H1 (cell line): ENCODE measurements around the gene CHRM1. TPM values are rescaled to one million over a fixed set of nuclear protein-coding genes. Genes with fewer than 3 reads are reported as not detected.
A peak's percentile ranks its signal among the peaks of the same experiment; 100 is the strongest.

Experiments used
- CTCF ChIA-PET: fragments of 300-600 bp; sonication (Branson Sonifier 250); formaldehyde crosslinking; loops from one replicate; lab custom pipeline; 2021; ENCODE audit not compliant: partially characterized antibody; lab: Charles Lee
- POLR2A ChIA-PET: fragments of 300-600 bp; sonication (Branson Sonifier 250); formaldehyde crosslinking; loops from one replicate; lab custom pipeline; 2021; ENCODE audit warnings: inconsistent platforms; ENCODE audit not compliant: partially characterized antibody; lab: Charles Lee
- DNase-seq, 2 experiments: peaks; one replicate each; pipeline versions ENCODE4 v3.0.0 to v3.0.0-alpha.2; 2010 to 2022; ENCODE audit warnings: low spot score in 2 of 2, low read depth in 1 of 2, mixed read lengths in 1 of 2
- FAIRE-seq: peaks from 2 replicates; lab custom pipeline; 2011; peaks lifted over from hg19 to GRCh38; lab: Jason Lieb, UNC
- H2AFZ ChIP-seq: 2 replicates; pipeline ENCODE4 v1.8.1; 2012; ENCODE audit warnings: low read length, inconsistent platforms
- H2AK5ac ChIP-seq: 2 replicates; pipeline ENCODE4 v1.6.1; 2013; ENCODE audit warnings: low read depth, low read length
- H2BK120ac ChIP-seq: replicated peaks from 2 replicates; pipeline ENCODE3; 2013; ENCODE audit warnings: low read depth, low read length, inconsistent platforms
- H2BK12ac ChIP-seq: 2 replicates; pipeline ENCODE4 v1.6.1; 2013; ENCODE audit warnings: low read depth, low read length
- H2BK15ac ChIP-seq: 2 replicates; pipeline ENCODE4 v1.6.1; 2013; ENCODE audit warnings: low read length
- H2BK20ac ChIP-seq: 2 replicates; pipeline ENCODE4 v1.6.1; 2013; ENCODE audit warnings: low read length
- H2BK5ac ChIP-seq: 2 replicates; pipeline ENCODE4 v1.6.1; 2013; ENCODE audit warnings: low read depth, low read length
- H3K14ac ChIP-seq: 2 replicates; pipeline ENCODE4 v1.6.1; 2013; ENCODE audit warnings: inconsistent platforms; ENCODE audit not compliant: insufficient read length
- H3K18ac ChIP-seq: 2 replicates; pipeline ENCODE4 v1.6.1; 2013; ENCODE audit warnings: low read length; ENCODE audit errors: extremely low read depth
- H3K23ac ChIP-seq: 2 replicates; pipeline ENCODE4 v1.6.1; 2013; ENCODE audit warnings: inconsistent platforms; ENCODE audit not compliant: insufficient read length
- H3K23me2 ChIP-seq: 2 replicates; pipeline ENCODE4 v1.6.1; 2013; ENCODE audit warnings: low read depth, low read length
- H3K27ac ChIP-seq: 2 replicates; pipeline ENCODE4 v1.6.1; 2011; ENCODE audit warnings: low read depth, low read length, inconsistent platforms
- H3K27me3 ChIP-seq, 4 experiments: replicated peaks in 1 of 4; 1 replicate in 1 of 4; 2 replicates in 3 of 4; pipeline versions ENCODE4 v1.6.1 to v1.8.1; 2011 to 2013; ENCODE audit warnings: low read length in 3 of 4, mild to moderate bottlenecking in 3 of 4, inconsistent platforms in 2 of 4, mixed read lengths in 2 of 4, moderate library complexity in 1 of 4; ENCODE audit not compliant: control insufficient read depth in 3 of 4, insufficient read depth in 3 of 4; ENCODE audit errors: extremely low read depth in 1 of 4
- H3K36me3 ChIP-seq, 4 experiments: 2 replicates each; pipeline versions ENCODE4 v1.6.1 to v1.8.1; 2011 to 2013; ENCODE audit warnings: mild to moderate bottlenecking in 4 of 4, low read length in 3 of 4, moderate library complexity in 2 of 4, control low read depth in 1 of 4, inconsistent platforms in 1 of 4; ENCODE audit not compliant: insufficient read depth in 4 of 4, control insufficient read depth in 2 of 4
- H3K4ac ChIP-seq: replicated peaks from 2 replicates; pipeline ENCODE3; 2013; ENCODE audit warnings: low read length, low read depth, mixed read lengths, inconsistent platforms; ENCODE audit not compliant: insufficient read length
- H3K4me1 ChIP-seq, 4 experiments: replicated peaks in 1 of 4; 1 replicate in 1 of 4; 2 replicates in 3 of 4; pipeline versions ENCODE4 v1.6.1 to v1.8.1; 2011 to 2013; ENCODE audit warnings: low read length in 3 of 4, inconsistent platforms in 2 of 4, mixed read lengths in 1 of 4; ENCODE audit not compliant: insufficient read depth in 4 of 4, control insufficient read depth in 3 of 4
- H3K4me2 ChIP-seq, 2 experiments: 2 replicates each; pipeline versions ENCODE4 v1.6.1 to v1.8.1; 2011 to 2013; ENCODE audit warnings: low read depth in 2 of 2, low read length in 2 of 2, control low read depth in 1 of 2, inconsistent platforms in 1 of 2, mild to moderate bottlenecking in 1 of 2; ENCODE audit not compliant: insufficient read depth in 1 of 2
- H3K4me3 ChIP-seq, 4 experiments: fragments of 200-600, 300-600 bp in 1 of 4; sonication (generic), shearing (Covaris generic), sonication (Bioruptor Twin) in 1 of 4; 2 replicates each; pipeline versions ENCODE4 v1.5.1 to v1.8.1; 2011 to 2016; ENCODE audit warnings: low read length in 4 of 4, low read depth in 3 of 4, control low read depth in 2 of 4, inconsistent platforms in 2 of 4, mild to moderate bottlenecking in 2 of 4, mixed read lengths in 1 of 4, moderate library complexity in 1 of 4; ENCODE audit not compliant: insufficient read depth in 2 of 4; ENCODE audit errors: extremely low read depth in 1 of 4
- H3K56ac ChIP-seq: replicated peaks from 2 replicates; pipeline ENCODE3; 2013; ENCODE audit warnings: low read depth, mild to moderate bottlenecking, mixed read lengths, low read length, inconsistent platforms; ENCODE audit not compliant: insufficient read length
- H3K79me1 ChIP-seq: 2 replicates; pipeline ENCODE4 v1.6.1; 2013; ENCODE audit warnings: low read depth, low read length, control low read depth
- H3K79me2 ChIP-seq, 2 experiments: 2 replicates each; pipeline versions ENCODE4 v1.6.1 to v1.8.1; 2012 to 2013; ENCODE audit warnings: low read length in 2 of 2, mild to moderate bottlenecking in 2 of 2, inconsistent platforms in 1 of 2; ENCODE audit not compliant: insufficient read depth in 2 of 2, control insufficient read depth in 1 of 2
- H3K9ac ChIP-seq, 4 experiments: replicated peaks in 1 of 4; 1 replicate in 1 of 4; 2 replicates in 3 of 4; pipeline versions ENCODE4 v1.6.1 to v1.8.1; 2011 to 2013; ENCODE audit warnings: low read depth in 3 of 4, low read length in 3 of 4, control low read depth in 2 of 4, mild to moderate bottlenecking in 2 of 4, moderate library complexity in 2 of 4, inconsistent platforms in 1 of 4; ENCODE audit errors: extremely low read depth in 1 of 4
- H3K9me3 ChIP-seq, 2 experiments: 2 replicates each; pipeline versions ENCODE4 v1.6.1 to v1.8.1; 2012 to 2013; ENCODE audit warnings: mild to moderate bottlenecking in 2 of 2, moderate library complexity in 2 of 2, control low read depth in 1 of 2, inconsistent platforms in 1 of 2, low read depth in 1 of 2, low read length in 1 of 2, mixed read lengths in 1 of 2; ENCODE audit not compliant: insufficient read depth in 2 of 2
- H4K20me1 ChIP-seq, 2 experiments: replicated peaks in 1 of 2; 2 replicates each; pipeline versions ENCODE3 to v1.8.1; 2011 to 2013; ENCODE audit warnings: inconsistent platforms in 2 of 2, low read length in 2 of 2, mild to moderate bottlenecking in 1 of 2; ENCODE audit not compliant: insufficient read depth in 2 of 2, control insufficient read depth in 1 of 2
- H4K5ac ChIP-seq: 2 replicates; pipeline ENCODE4 v1.6.1; 2013; ENCODE audit warnings: low read length, low read depth, mixed read lengths, inconsistent platforms; ENCODE audit not compliant: insufficient read length
- H4K8ac ChIP-seq: 2 replicates; pipeline ENCODE4 v1.8.0; 2013; ENCODE audit warnings: mild to moderate bottlenecking, moderate library complexity, low read length, inconsistent platforms; ENCODE audit not compliant: insufficient read depth; ENCODE audit errors: extremely low read depth
- H4K91ac ChIP-seq: replicated peaks from 2 replicates; pipeline ENCODE3; 2013; ENCODE audit warnings: low read length, mixed read lengths, inconsistent platforms; ENCODE audit not compliant: insufficient read length
- EP300 ChIP-seq, 2 experiments: IDR thresholded peaks; 1 replicate in 1 of 2; 2 replicates in 1 of 2; pipeline ENCODE4 v1.6.1; 2011 to 2012; ENCODE audit warnings: low read depth in 2 of 2, low read length in 2 of 2, mild to moderate bottlenecking in 2 of 2, borderline replicate concordance in 1 of 2, inconsistent platforms in 1 of 2, moderate library complexity in 1 of 2
- FOSL1 ChIP-seq: IDR thresholded peaks from 2 replicates; pipeline ENCODE4 v1.6.1; 2011; ENCODE audit warnings: mild to moderate bottlenecking, low read depth, low read length, moderate library complexity; ENCODE audit not compliant: insufficient read depth
- HDAC2 ChIP-seq, 2 experiments: fragments of 300-600 bp in 1 of 2; sonication (generic) in 1 of 2; IDR thresholded peaks; 2 replicates each; pipeline ENCODE4 v1.6.1; 2011 to 2012; ENCODE audit warnings: low read depth in 2 of 2, low read length in 2 of 2, mild to moderate bottlenecking in 2 of 2, moderate library complexity in 2 of 2, borderline replicate concordance in 1 of 2, inconsistent platforms in 1 of 2
- KDM4A ChIP-seq: IDR thresholded peaks from one replicate; pipeline ENCODE4 v1.7.1; 2012; ENCODE audit warnings: low read depth, mild to moderate bottlenecking, moderate library complexity, low read length, inconsistent platforms; ENCODE audit not compliant: severe bottlenecking
- YY1 ChIP-seq: IDR thresholded peaks from 2 replicates; pipeline ENCODE4 v1.6.1; 2011; ENCODE audit warnings: low read depth, mild to moderate bottlenecking, low read length
- WGBS, 2 experiments: shearing (Covaris generic) in 1 of 2; methylation state at CpG; one replicate each; pipeline versions ENCODE4 v1.1.6 to v1.1.7; 2013 to 2015; ENCODE audit warnings: low lambda C conversion rate in 2 of 2, mixed read lengths in 2 of 2, inconsistent platforms in 1 of 2, low coverage in 1 of 2, missing lambda C conversion rate in 1 of 2; ENCODE audit not compliant: insufficient replicate concordance in 2 of 2, insufficient coverage in 1 of 2, insufficient read length in 1 of 2; ENCODE audit errors: extremely low coverage in 1 of 2, missing lambda C conversion rate in 1 of 2; 5-methylcytosine and 5-hydroxymethylcytosine counted together
- polyA plus RNA-seq, 7 experiments: library from polyadenylated mRNA; depleted of rRNA in 3 of 7; stranded (reverse) in 5 of 7; unstranded in 2 of 7; fragments of >200 nt in 5 of 7; fragments of 200-250 nt in 2 of 7; gene quantifications; 1 replicate in 5 of 7; 2 replicates in 1 of 7; 4 replicates in 1 of 7; pipeline versions ENCODE4 v1.2.1 to v1.2.3, GENCODE V29; 2011 to 2013; ENCODE audit warnings: missing spikeins in 2 of 7, mixed read lengths in 2 of 7
- total RNA-seq: library from RNA; stranded (reverse); fragmentation: NEBNext Ultra II Directional; extraction: Animal tissue kit (Norgen Biotek cat#: 25700); gene quantifications from 2 replicates; pipeline ENCODE4 v1.2.1, GENCODE V29; 2021
- TF ChIP-seq, protein P1 (sequence below), 3 experiments: IDR thresholded peaks; 1 replicate in 2 of 3; 2 replicates in 1 of 3; pipeline versions ENCODE4 v1.5.1 to v1.6.1; 2011; ENCODE audit warnings: low read length in 3 of 3, mild to moderate bottlenecking in 3 of 3, inconsistent platforms in 2 of 3, low read depth in 1 of 3, moderate library complexity in 1 of 3; ENCODE audit not compliant: insufficient read depth in 1 of 3; ENCODE audit errors: control extremely low read depth in 1 of 3
- TF ChIP-seq, protein P2 (sequence below): IDR thresholded peaks from 2 replicates; pipeline ENCODE4 v1.6.1; 2011; ENCODE audit warnings: low read length, improper control_type of control experiment

Gene CHRM1
- total and polyA plus RNA-seq, 2 of the 8 experiments (the other 6 are each of a cell fraction or from before 2014, with no cell fraction given), result 0.08 TPM; not detected in 1

DNA sequence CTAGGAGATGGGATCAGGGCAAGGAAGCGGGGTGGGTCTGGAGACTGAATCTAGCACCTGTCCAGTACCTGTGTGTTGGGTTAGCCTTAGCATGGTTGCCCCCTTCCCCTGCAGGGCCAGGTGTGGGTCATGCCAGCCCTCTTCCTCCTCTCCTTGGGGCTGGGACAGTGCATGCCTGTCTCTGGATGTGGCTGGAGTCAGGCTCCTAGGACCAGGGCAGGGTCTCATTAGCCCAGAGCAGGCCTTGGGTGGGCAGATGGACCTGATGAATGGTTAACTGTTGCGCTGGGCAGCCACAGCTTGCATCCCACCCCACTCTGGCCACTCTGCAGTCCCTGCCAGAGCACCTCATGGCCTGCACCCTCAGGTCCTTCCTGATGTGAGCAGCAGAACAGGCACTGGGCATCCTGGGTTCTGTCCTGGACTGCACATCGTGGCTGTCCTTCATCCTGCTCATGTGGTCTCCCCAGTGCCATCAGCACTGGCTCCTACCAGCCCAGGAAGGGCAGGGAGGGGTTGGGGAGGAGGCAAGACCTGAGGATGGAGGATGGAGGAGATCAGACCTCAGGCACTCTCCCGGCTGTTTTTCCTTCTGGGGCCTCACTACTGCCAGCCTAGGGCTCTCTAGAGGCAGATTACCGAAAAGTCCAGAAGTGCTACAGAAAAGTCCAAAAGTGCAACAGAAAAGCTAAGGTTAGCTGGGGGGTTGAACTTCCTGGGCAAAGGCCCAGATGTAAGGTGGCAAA is 12.8 kb upstream of the CHRM1 start:
- no peak overlapping the region for H3K23ac ChIP-seq
- ChIA-PET CTCF (interaction anchor here (1.2 to 4.5 kb wide), 2 partner anchors 41 to 87 kb away, joined by 3 to 10 read pairs; no protein-coding TSS in a partner anchor), POLR2A (no interaction called here)
- no peak overlapping the region; the same call in 1 of the 2 replicates for H2BK20ac ChIP-seq
- no peaks in the 10 kb centered on the region for H3K79me1 ChIP-seq
- no peak overlapping the region; a peak in 1 of 7 replicates for H3K9ac ChIP-seq
- H2BK12ac ChIP-seq, result 0 out of 2 replicates have a peak overlapping the region, but pooled peaks have one; percentile 5
- no peak overlapping the region for H3K4ac ChIP-seq
- H3K14ac ChIP-seq, result no peak overlapping the region
- H3K4me1 ChIP-seq, result peaks cover 0 to 1% (median 0%) of the 10 kb centered on the region in 4 experiments; a peak in 3 of 7 replicates
- H3K36me3 ChIP-seq, result no peaks in the 10 kb centered on the region
- peaks cover 0 to 2% of the 10 kb centered on the region in 2 experiments for H4K20me1 ChIP-seq
- no peak overlapping the region for H4K5ac ChIP-seq
- peak overlapping the region; percentile 78; the same call in 1 of the 2 replicates for H2BK15ac ChIP-seq
- H3K23me2 ChIP-seq, result peaks cover 2% of the 10 kb centered on the region; the same call in 1 of the 2 replicates
- WGBS, 2 experiments, result 85% methylated on average over 5 of the region's 5 CpGs; no CpG with 5 or more reads in 1 of the 2 experiments
- H2AK5ac ChIP-seq, result no peak overlapping the region
- no peak overlapping the region for H3K27ac ChIP-seq
- H2BK5ac ChIP-seq, result no peak overlapping the region
- no peak overlapping the region for H2AFZ ChIP-seq
- no peak overlapping the region for H3K4me2 ChIP-seq
- FAIRE-seq (no peak), DNase-seq (no peak)
- H3K4me3 ChIP-seq, result no peak overlapping the region
- peak overlapping the region; percentile 2 for H4K91ac ChIP-seq
- H3K27me3 ChIP-seq, result peaks cover 0 to 5% (median 2%) of the 10 kb centered on the region in 4 experiments; a peak in 3 of 7 replicates
- H3K79me2 ChIP-seq, result no peaks in the 10 kb centered on the region
- no peak overlapping the region for H3K56ac ChIP-seq
- no peak overlapping the region for H2BK120ac ChIP-seq
- no peak overlapping the region; the same call in 1 of the 2 replicates for H3K18ac ChIP-seq
- no peaks in the 10 kb centered on the region for H3K9me3 ChIP-seq
- H4K8ac ChIP-seq, result no peak overlapping the region
- TF ChIP-seq FOSL1 (no peak), YY1 (no peak), EP300 (IDR thresholded peaks at IDR 0.05; ENCODE audit: borderline replicate concordance in 1 of 2, low read depth in 2 of 2, low read length in 2 of 2) (no peak), HDAC2 (IDR thresholded peaks at IDR 0.05; ENCODE audit: borderline replicate concordance in 1 of 2, low read depth in 2 of 2, low read length in 2 of 2) (no peak), KDM4A (no peak)
- TF ChIP-seq, protein P1, sequence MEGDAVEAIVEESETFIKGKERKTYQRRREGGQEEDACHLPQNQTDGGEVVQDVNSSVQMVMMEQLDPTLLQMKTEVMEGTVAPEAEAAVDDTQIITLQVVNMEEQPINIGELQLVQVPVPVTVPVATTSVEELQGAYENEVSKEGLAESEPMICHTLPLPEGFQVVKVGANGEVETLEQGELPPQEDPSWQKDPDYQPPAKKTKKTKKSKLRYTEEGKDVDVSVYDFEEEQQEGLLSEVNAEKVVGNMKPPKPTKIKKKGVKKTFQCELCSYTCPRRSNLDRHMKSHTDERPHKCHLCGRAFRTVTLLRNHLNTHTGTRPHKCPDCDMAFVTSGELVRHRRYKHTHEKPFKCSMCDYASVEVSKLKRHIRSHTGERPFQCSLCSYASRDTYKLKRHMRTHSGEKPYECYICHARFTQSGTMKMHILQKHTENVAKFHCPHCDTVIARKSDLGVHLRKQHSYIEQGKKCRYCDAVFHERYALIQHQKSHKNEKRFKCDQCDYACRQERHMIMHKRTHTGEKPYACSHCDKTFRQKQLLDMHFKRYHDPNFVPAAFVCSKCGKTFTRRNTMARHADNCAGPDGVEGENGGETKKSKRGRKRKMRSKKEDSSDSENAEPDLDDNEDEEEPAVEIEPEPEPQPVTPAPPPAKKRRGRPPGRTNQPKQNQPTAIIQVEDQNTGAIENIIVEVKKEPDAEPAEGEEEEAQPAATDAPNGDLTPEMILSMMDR (IDR thresholded peaks at IDR 0.05; ENCODE audit: control extremely low read depth in 1 of 3, insufficient read depth in 1 of 3, low read depth in 1 of 3, low read length in 3 of 3), result no peak
- TF ChIP-seq, protein P2, sequence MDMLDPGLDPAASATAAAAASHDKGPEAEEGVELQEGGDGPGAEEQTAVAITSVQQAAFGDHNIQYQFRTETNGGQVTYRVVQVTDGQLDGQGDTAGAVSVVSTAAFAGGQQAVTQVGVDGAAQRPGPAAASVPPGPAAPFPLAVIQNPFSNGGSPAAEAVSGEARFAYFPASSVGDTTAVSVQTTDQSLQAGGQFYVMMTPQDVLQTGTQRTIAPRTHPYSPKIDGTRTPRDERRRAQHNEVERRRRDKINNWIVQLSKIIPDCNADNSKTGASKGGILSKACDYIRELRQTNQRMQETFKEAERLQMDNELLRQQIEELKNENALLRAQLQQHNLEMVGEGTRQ, result no peak
